ENCODE measurements around the gene SHISA9.
A peak's percentile ranks its signal among the peaks of the same experiment; 100 is the strongest.

Gene SHISA9

GRCh38 chr16:13032911-13033310 lies 131.5 kb downstream of the SHISA9 start:
- DNase-seq, result no peak

GRCh38 chr16:13036600-13036999 lies 135.2 kb downstream of the SHISA9 start:
- peak; percentile 4 for DNase-seq

DNA sequence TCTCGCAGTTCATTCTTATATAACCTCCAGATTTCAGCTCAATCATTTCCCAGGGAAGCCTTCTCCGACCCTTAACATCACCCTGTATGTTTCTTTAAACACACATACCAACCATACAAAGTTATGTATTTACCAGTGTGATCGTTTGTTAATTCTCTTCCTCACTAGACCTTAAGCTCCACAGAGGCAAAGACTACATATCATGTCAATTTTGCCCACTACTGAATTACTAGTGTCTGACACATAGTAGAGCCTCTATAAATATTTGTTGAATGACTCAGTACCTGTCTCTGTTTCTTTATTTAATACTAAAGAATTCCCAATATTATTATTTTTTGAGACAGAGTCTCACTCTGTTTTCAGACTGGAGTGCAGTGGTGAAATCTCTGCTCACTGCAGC lies 137.2 kb downstream of the SHISA9 start:
- DNase-seq, result no peak

GRCh38 chr16:13039526-13039925 lies 138.1 kb downstream of the SHISA9 start:
- no peak for DNase-seq

- DNase-seq, result no peak
Measured at GRCh38 chr16:13041180-13041579, 139.8 kb downstream of the SHISA9 start.

- no peak for DNase-seq
Measured at GRCh38 chr16:13041646-13042290, 140.4 kb downstream of the SHISA9 start.

- DNase-seq, result no peak
Measured at GRCh38 chr16:13042291-13042685, 140.9 kb downstream of the SHISA9 start.

DNA sequence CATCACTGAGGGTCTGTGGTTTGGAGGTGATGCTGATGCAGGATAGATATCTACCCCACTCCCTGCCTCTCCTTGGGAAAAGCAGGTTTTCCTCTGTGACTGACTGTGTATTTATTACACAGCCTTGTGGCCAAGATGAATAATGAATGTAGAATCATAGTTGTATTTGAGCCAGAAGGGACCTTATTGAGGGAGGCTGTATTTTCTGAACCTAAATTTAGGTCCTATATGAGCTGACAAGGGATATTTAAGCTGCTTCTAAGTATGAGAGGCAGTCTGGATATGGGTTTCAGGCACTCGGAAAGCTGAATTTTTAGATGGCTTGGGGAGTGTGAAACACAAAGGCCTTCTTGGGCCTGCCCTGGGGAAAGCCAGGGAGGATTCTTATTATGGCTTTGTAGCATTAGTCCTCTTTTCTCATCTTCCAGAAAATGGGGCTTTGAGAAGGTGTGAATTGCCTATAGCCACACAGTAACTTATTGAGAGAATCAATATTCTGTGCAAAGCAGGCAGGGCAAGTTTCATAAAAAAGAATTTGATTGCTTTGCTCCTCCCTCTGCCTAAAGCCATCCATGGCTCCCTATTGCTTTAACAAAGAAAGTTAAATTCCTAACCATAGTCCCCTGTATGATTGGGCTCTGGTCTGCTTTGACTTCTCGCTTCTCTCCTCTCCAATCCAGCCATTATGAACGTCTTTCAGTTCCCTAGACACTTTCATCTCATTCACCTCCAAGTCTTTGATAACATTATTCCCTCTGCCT lies 144.8 kb downstream of the SHISA9 start:
- no peak for DNase-seq

- no peak for DNase-seq
Measured at GRCh38 chr16:13047276-13047675, 145.9 kb downstream of the SHISA9 start.

DNA sequence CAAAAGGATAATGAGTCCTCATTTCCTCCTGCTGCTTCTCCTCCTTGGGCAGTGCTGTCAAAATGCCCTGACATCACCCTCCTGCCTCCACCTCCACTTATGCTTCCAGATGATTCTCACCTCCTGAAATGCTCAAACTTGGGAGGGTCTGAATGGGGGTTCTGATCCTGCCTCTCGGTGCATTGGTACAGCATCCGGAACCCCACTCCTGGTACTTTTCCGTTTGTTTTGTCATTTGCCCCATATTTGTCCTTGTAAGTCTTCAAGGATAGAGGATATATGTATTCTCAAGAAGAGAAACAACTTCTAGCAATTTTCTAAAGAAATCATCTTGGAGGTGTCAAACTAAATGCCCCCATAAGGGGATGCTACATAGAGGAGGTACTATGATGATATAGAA lies 148.3 kb downstream of the SHISA9 start:
- no peak for DNase-seq

DNA sequence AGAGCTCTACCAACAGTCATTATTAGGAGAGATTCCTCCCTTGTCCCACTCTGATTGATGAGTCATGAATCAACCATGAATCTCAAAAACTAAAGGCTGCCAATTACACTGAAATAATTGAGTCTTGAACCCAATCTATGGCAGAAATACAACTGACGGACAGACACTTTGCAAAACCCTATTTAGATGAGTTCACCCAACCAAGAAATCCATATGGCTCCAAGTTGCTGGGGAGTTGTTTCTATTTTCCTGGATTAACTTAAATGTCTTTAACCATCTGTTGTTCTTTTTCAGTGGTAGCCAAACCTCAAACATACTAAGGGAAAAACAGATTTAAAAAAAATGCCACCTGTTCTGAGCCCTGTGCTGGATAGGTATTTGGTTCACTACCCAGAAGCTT lies 151.0 kb downstream of the SHISA9 start:
- no peak for DNase-seq

DNA sequence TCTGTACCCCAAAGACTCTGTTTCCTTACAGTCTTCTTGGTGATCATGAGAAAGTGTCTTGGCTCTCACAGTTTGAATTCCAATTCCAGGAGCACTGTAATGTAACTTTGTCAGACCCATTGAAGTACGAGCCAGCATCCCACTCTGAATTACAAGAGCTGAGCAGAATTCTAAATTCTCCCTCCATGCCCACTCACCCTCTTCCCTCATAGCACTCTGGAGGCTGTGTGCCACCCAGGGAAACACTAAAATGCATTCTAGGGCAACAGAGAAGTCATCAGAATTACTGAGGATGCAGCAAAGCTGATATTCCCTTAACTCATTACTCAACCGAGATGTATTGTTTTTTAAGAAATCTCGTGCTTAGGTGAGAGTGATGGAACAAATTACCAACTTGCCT lies 154.1 kb downstream of the SHISA9 start:
- DNase-seq, result no peak

DNA sequence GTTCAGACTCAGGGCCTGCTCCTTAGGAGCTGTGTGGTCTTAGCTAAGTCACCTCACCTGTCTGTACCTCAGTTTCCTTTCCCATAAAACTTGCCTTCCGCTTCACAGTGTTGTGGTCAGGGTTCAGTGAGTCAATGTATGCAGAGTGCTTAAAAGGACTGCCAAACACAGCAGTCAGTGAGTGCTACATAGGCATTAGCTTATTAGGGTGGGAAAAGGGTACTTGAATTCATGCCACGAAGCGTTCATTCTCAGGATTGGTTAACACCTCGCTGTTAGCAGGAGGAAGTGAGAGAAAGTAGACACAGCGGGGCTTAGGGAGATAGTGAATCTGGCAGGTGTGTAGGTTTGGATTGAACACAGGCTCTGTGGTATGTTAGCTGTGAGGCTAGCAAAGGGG lies 155.2 kb downstream of the SHISA9 start:
- DNase-seq, result no peak

DNA sequence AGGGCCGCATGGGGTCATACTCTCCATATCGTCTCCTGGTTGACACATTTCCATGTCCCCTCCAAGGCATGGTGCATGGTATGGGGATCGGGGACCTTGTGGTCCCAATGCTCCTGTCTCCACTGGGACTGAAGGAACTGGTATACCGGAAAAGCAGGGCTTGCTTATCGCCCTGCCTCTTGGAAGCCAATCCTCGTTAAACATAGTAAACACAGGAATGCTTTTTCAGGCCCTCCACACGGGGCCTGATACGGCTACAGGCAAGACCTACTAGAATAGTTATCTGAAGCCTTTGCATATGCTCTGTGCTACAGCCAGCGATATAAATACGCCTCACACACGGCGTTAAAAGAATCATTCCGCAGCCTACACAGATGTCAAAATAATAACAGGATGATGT lies 159.5 kb downstream of the SHISA9 start:
- DNase-seq, result no peak

DNA sequence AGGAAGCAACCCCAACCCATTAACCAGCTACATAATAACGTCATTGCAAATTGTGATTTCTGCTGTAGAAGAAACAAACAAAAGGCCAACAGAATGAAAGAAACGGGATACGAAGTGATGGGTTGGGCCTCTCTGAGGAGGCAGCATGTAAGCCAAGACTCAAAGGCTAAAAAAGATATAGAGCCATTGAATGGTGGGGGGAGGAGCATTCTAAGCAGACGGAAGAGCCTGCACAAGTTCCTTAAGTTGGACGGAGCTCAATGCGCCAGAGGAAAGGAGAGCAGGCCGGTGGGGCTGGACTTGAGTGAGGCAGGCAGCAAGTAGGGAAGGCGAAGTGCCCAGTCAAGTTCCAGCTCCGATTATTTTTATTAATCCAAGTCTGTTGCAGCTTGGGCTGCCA lies 160.3 kb downstream of the SHISA9 start:
- DNase-seq, result no peak

GRCh38 chr16:13062219-13062618 lies 160.8 kb downstream of the SHISA9 start:
- DNase-seq, result no peak

DNA sequence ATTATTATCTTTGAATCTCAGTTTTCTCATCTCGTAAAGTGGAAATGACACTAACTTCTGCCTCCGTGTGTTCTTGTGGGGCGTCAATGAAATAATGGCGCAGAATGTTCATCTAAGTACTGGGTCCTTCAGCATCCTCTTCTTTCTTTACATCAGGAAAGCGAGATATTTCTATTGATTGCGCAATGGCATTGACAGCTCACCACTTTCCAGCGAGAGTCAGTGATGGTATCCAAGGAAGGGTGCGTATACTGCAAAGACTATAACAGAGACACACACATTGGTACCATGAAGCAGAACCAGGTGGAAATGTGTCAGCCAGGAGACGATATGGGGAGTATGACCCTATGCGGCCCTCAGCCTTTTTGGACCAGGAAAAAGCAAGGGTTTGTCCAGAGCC lies 162.1 kb downstream of the SHISA9 start:
- no peak for DNase-seq

DNA sequence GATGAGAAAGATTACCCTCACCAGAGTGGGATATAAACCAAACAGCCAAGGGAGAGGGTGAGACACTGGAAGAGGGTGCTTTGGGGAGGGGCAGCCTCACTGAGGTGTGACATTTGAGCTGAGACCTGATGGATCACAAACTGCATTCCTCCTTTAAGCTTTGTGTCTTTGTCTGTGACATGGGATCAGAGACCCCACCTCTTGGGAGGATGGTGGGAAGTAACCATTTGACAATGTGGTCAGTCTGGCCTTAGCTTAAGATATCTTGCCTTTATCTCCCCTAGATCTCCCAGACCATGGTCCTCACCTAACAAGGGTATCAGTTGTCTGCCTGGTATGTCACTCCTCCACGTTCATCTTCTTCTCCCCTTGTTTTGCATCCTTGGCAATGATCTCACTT lies 163.4 kb downstream of the SHISA9 start:
- no peak for DNase-seq

DNA sequence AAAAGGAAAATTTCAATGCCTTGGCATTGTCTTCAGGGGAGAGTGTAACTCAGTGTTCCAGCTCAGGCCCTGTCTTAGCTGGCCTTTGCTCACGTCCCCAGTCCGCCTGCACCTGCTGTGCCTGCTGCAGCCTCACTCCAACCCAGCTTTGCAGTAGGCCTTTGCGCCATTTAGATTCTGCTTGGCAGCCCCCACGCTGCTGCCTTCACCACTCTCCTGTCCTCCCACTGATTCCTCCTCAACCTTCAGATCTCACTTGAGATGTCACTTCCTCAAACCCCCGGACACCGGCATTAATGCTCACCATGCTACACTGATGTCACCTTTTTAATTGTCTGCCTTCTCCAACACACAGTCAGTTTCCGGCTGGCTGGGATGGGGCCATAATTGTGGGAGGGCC lies 166.2 kb downstream of the SHISA9 start:
- DNase-seq, result no peak

DNA sequence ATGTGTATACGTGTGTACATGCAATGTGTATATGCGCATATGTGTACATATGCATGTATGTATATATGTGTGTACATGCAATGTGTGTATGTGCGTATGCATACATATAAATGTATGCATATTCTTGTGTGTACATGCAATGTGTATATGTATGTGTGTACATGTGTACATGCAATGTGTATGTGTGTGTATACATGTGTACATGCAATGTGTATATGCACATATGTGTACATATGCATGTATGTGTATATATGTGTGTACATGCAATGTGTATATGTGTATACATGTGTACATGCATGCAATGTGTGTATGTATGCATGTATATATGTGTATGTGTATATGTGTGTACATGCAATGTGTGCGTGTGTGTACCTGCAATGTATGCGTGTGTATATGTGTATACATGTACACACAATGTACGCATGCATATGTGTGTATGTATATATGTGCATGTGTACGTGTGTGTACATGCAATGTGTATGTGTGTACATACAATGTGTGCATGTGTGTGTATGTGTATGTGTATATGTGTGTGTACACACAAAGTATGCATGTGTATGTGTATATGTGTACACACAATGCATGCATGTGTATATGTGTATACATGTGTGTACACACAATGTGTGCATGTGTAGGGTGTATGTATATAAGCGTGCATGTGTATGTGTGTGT lies 167.7 kb downstream of the SHISA9 start:
- DNase-seq, result no peak

GRCh38 chr16:13070268-13070667 lies 168.9 kb downstream of the SHISA9 start:
- no peak for DNase-seq

- DNase-seq, result no peak
Measured at GRCh38 chr16:13076878-13077277, 175.5 kb downstream of the SHISA9 start.

GRCh38 chr16:13077816-13078215 lies 176.4 kb downstream of the SHISA9 start:
- DNase-seq, result no peak

DNA sequence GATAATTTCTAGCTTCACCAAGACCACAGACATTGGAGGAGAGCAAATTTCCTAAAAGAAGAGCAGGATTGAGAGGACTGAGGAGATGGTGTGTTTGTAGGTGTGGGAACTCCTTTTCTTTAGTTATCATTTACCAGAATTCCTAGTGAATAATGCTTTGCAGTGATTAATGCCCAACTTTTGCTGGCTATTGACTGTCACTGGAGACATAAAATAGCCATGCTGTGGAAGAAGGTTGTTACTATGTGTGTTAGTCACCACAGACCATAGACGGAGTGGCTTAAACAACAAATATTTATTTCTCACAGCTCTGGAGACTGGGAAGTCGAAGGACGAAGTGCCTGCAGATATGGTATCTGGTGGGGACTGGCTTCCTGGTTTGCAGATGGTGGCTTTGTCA lies 179.1 kb downstream of the SHISA9 start:
- no peak for DNase-seq

All from T-helper 9 cell (primary cell).